Hepatocyte (in vitro differentiated cells): Measurements from ENCODE around the gene SMNDC1.

Source experiments
- CTCF ChIP-seq: fragments of 200-600 bp; sonication (generic); IDR thresholded peaks from 2 replicates; pipeline ENCODE4 v1.5.1; 2016; ENCODE audit warnings: antibody characterized with exemption, mild to moderate bottlenecking; ENCODE audit not compliant: poor library complexity
- EZH2 ChIP-seq: fragments of 200-600 bp; sonication (generic); IDR thresholded peaks from 2 replicates; pipeline ENCODE4 v1.6.1; 2016; ENCODE audit warnings: antibody characterized with exemption, mild to moderate bottlenecking, borderline replicate concordance
- EZH2phosphoT487 ChIP-seq: fragments of 200-600 bp; sonication (generic); IDR thresholded peaks from one replicate; pipeline ENCODE4 v1.6.1; 2018; ENCODE audit warnings: antibody characterized with exemption, mild to moderate bottlenecking, low read depth, moderate library complexity; ENCODE audit not compliant: unreplicated experiment, severe bottlenecking

GRCh38 chr10:110352930-110353243 lies 48.2 kb upstream of the SMNDC1 start:
- TF ChIP-seq CTCF (no peak), EZH2phosphoT487 (no peak), EZH2 (no peak)
